Measurements from ENCODE around the gene CAMK2A. TPM values are rescaled to one million over a fixed set of nuclear protein-coding genes. Genes with fewer than 3 reads are reported as not detected.

CAMK2A gene
- polyA plus RNA-seq, 2 of the 4 experiments (the other 2 are of a cell fraction), result 0.09 to 0.93 TPM

- TF ChIP-seq RCOR1 (IDR thresholded peaks at IDR 0.05; ENCODE audit: low read depth, low read length), result no peak
Observed at GRCh38 chr5:150294551-150295071, 5.0 kb upstream of the CAMK2A start (continued).

- Histone ChIP-seq H3K4me3 (no peak overlapping the region), H3K4me1 (peaks cover 31% of the 10 kb centered on the region), H3K27ac (peak overlapping the region in 1 of 2 experiments; percentile 87; a peak in 2 of 6 replicates), H3K4me2 (no peak overlapping the region), H3K9me3 (no peaks in the 10 kb centered on the region)
- FAIRE-seq (no peak), ATAC-seq (0 out of 6 replicates have a peak, but pooled peaks of 1 of the 2 experiments have one; percentile 5), DNase-seq (ENCODE audit: low read depth in 1 of 2, low spot score in 1 of 2) (no peak)
- CTCF ChIA-PET, result interaction anchor here (1.3 to 5.0 kb wide), 3 partner anchors 9 to 58 kb away, joined by 7 to 25 read pairs (median 9); partner anchors contain the start of gene ARSI
- WGBS (ENCODE audit: missing lambda C conversion rate), result 90% methylated on average over 13 of the region's 19 CpGs
- POLR2A ChIA-PET, result no interaction called here
- TF ChIP-seq CHD4 (IDR thresholded peaks at IDR 0.05; ENCODE audit: borderline replicate concordance) (no peak), KDM5A (IDR thresholded peaks at IDR 0.05) (no peak), HEYL (CRISPR knock-in tag; IDR thresholded peaks at IDR 0.05) (no peak), POLR2AphosphoS2 (conservative IDR thresholded peaks at IDR 0.05; ENCODE audit: low read length) (no peak), CEBPB (IDR thresholded peaks at IDR 0.05) (no peak), NPAS2 (CRISPR knock-in tag; IDR thresholded peaks at IDR 0.05; ENCODE audit: borderline replicate concordance) (no peak), SREBF2 (IDR thresholded peaks at IDR 0.05) (no peak), ATOH8 (CRISPR knock-in tag; IDR thresholded peaks at IDR 0.05; ENCODE audit: low read depth) (no peak), HDAC2 (IDR thresholded peaks at IDR 0.05) (no peak), FOSB (CRISPR knock-in tag; IDR thresholded peaks at IDR 0.05) (no peak), ESRRA (IDR thresholded peaks at IDR 0.05; ENCODE audit: borderline replicate concordance, low read length) (no peak), NR3C1 (IDR thresholded peaks at IDR 0.05) (no peak), MAZ (IDR thresholded peaks at IDR 0.05; ENCODE audit: borderline replicate concordance, low read depth, low read length) (no peak), EP300 (IDR thresholded peaks at IDR 0.05) (no peak), RCOR1 (IDR thresholded peaks at IDR 0.05; ENCODE audit: low read depth, low read length) (no peak)
Observed at GRCh38 chr5:150293091-150293941, 3.7 kb upstream of the CAMK2A start.

GRCh38 chr5:150291388-150292385 is 2.1 kb upstream of the CAMK2A start:
- no peak overlapping the region for H3K27ac ChIP-seq
- TF ChIP-seq HOXB13 (CRISPR knock-in tag; IDR thresholded peaks at IDR 0.05; ENCODE audit: low read depth), result no peak
- TF ChIP-seq CEBPB (IDR thresholded peaks at IDR 0.05), result no peak
- TF ChIP-seq CBX8 (IDR thresholded peaks at IDR 0.05), result no peak
- TF ChIP-seq ZNF302 (CRISPR knock-in tag; IDR thresholded peaks at IDR 0.05), result no peak
- TF ChIP-seq SMC3 (IDR thresholded peaks at IDR 0.05), result no peak
- TF ChIP-seq BCL3 (IDR thresholded peaks at IDR 0.05), result no peak
- TF ChIP-seq USF2 (IDR thresholded peaks at IDR 0.05), result no peak
- no peak for TF ChIP-seq CHD2 (IDR thresholded peaks at IDR 0.05; ENCODE audit: low read length, partially characterized antibody)
- TF ChIP-seq RCOR1 (IDR thresholded peaks at IDR 0.05; ENCODE audit: low read depth, low read length), result no peak
- TF ChIP-seq FOSL2 (IDR thresholded peaks at IDR 0.05), result no peak
- no peak for TF ChIP-seq FOSL2 (CRISPR knock-in tag; IDR thresholded peaks at IDR 0.05)
- TF ChIP-seq TFCP2L1 (CRISPR knock-in tag; IDR thresholded peaks at IDR 0.05), result no peak
- no peak for TF ChIP-seq RFX5 (IDR thresholded peaks at IDR 0.05)
- no peak for TF ChIP-seq ZC3H11A (IDR thresholded peaks at IDR 0.05)
- FAIRE-seq, result no peak
- no peak overlapping the region for H3K4me3 ChIP-seq
- WGBS (ENCODE audit: missing lambda C conversion rate), result 95% methylated on average over 13 of the region's 13 CpGs
- CTCF ChIA-PET, result interaction anchor here (0.7 to 5.0 kb wide), 5 partner anchors 8 to 161 kb away, joined by 3 to 25 read pairs (median 4); partner anchors contain the start of gene ARSI
- H3K4me2 ChIP-seq, result no peak overlapping the region
- no peak for ATAC-seq
- H3K9me3 ChIP-seq, result no peaks in the 10 kb centered on the region
- POLR2A ChIA-PET, result no interaction called here
- H3K4me1 ChIP-seq, result peaks cover 27% of the 10 kb centered on the region
- DNase-seq (ENCODE audit: low read depth in 1 of 2, low spot score in 1 of 2), result no peak

Measured in A549 (cell line).